GM18498 (cell line): ENCODE measurements around the gene HAGH.

Source experiments
- ATAC-seq: cut with Tn5 transposase; IDR thresholded peaks from one replicate; pipeline ENCODE4 v1.9.1; 2021; ENCODE audit warnings: mild to moderate bottlenecking, moderate library complexity; ENCODE audit not compliant: unreplicated experiment

HAGH gene

DNA sequence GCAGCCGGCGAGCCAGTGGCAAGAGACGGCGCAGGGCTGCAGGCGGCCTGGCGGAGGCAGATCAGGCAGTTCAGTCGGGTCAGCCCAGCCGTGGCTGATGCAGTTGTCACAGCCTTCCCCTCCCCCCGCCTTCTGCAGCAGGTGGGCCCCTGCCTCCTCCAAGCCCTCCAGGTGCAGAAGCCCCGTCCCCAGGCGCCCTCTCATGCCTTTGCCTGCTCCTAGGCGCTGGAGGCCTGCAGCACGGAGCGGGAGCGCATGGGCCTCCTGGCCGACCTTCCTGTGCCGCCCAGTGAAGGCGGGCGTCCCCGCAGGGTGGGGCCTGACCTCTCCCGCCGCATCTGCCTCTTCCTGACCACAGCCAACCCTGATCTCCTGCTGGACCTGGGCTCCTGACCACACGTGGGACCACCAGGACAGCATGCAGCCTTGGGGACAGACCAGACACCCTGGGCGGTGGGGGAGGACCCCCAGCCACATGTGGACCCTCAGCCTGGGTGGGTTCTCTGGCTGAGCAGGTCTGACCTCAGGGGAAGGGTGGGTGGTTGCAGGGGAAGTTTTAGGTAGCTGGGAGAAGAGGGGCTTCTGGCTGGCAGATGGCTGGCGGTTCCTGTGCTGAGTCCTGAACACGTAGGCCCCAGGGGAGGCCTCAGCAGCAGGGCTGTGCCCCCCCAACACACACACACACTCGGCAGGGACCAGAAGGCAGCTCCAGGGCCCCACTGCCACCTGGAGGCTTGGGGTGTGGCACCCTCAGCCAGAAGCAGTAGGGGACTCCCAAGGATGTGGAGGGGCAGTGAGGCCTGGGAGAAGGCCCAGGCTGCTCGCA lies 50.6 kb downstream of the HAGH start:
- no peak for ATAC-seq

DNA sequence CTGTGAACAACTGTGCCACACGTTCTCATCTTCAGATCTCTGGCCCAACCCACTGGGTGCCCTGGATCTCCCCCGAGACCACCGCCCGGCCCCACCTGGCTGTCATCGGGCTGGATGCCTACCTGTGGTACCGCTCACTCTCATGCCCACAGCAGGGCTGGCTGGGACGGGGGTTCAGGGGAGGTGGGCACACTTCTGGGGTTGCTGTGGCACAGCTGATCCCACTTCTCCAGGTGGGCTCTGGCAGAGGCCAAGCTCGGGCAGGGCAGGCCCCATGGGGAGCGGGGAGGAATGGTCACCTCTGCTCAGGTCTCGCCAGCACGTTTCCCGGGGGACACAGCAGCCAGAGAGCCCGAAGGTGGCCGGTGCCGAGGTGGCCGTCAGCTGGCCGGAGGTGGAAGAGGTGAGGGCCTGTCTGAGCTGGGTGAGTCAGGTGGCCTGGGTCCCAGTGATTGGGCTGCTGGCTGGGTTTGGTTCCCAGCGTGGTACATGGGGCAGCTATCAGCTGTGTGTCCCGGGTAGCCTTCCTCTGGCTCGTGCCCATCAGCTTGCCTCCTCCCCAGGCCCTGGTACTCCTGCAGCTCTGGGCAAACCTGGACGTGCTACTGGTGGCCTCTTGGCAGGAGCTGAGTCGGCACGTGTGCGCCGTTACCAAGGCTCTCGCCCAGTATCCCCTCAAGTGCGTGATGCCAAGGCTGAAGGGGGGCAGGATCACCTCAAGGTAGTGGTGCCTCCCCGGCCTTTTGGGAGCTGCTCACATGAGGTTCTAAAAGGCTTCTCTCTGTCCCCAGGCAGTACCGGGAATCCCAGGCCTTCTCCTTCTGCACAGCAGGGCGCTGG lies 51.4 kb downstream of the HAGH start:
- ATAC-seq: no peak

DNA sequence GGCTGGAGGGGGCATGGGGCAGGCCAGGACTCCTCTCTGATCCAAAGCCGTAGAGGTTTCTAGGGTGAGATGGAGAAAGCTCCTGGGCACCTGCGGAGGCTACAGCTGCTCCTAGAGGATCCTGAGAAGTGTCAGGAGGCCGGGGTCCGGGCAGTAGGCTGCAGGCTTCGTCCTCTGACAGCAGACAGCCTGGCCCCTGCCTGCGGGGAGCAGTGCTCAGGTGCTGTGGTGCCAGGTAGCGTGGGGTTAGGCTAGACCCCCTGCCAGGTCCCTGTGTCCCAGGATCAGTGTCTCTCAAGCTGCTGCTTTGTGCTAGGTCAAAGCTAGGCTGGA lies 52.2 kb downstream of the HAGH start:
- ATAC-seq: no peak

DNA sequence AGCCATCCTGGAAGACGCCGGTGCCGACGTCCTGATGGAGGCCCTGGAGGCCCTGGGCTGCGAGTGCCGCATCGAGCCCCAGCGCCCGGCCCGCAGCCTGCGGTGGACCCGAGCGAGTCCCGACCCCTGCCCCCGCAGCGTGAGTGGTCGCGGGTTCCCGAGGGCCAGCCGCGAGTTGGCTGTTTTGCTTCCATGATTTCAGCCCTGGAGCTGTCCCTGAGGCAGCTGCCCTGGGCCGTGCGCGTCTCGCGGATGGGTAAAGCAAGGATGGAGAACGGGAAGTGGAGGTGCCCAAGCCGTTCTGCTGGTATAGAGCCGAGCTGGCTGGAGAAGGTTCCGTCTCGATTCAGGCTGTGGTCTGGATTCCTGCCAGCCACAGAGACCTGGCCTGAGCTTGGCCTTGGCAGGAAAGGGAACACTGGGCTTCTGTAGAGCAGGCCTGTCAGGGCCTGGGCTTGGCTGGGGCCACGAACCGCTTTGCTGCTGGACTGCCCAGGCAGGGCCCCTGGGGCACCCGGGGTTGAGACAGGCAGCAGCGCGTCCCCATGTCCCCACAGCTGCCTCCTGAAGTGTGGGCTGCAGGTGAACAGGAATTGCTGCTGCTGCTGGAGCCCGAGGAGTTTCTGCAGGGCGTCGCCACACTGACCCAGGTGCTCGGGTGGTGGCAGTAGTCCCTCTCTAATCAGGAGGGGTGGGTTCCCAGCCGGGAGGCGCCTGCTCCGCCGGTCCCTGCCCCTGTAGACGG lies 52.8 kb downstream of the HAGH start:
- ATAC-seq: no peak

DNA sequence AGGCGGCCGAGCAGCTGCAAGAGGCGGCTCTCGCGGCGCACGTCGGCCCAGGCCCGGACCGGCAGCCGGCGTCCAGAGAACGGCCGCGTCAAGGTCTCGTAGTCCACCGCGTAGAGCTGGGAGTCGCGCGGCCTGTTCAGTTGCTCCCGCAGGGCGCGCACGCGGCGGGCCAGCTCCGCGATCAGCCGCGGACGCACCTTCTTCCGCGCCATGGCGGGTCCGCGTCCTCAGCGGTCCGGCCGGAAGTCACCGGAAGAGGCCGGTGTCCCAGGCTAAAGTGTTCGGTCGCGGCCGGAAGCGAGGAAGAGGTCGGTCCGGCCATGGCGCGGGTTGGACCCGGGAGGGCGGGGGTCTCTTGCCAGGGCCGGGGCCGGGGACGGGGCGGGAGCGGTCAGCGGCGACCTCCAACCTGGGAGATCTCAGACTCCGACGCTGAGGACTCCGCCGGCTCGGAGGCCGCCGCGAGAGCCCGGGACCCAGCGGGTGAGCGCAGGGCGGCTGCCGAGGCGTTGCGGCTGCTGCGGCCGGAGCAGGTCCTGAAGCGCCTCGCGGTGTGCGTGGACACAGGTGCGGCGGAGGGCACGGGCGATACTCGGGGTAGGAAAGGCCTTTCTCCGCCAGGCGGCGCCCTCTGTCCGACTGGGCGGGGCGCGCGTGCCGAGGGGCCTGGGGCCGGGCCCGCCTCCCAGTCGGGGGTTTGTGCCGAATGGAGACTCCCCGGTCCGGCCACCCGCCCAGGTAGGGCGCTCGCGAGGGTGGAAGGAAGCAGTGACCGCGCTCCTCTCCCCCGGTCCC lies 53.5 kb downstream of the HAGH start, which contains the start of gene MRPS34:
Gene MRPS34, minus strand, starts transcription at position 227 of the 795 bp plus-strand sequence. Its CDS starts 15 bp downstream, at position 212.
- peak; percentile 46 for ATAC-seq

DNA sequence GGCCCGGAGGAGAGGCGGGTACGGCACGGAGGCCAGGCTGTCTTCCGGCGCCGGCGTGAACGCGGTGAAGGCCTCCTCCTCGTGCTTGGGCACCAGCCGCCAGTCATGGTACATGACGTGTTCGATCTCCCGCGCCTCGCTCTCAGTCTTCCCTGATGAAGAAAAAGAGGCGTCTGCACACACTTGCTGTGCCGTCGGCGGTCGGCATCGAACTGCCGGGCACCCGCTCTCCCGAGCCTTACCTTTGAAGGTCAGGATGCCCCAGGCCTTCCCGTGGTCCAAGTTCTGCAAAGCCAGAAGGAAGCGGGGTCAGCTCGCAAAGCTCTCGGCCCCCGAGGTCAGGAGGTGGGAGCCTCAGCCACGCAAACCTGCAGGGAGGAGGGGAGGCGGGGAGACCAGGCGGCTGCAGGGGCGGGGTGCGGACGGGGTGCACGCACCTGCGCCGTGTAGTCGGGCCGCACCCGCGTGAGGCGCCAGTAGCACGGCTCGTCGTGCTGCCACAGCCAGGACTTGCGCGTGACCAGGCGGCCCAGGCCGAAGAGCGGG lies 54.2 kb downstream of the HAGH start, which contains the start of gene EME2:
Gene EME2, plus strand, starts transcription at position 449 of the 546 bp plus-strand sequence. CDS start 418 bp downstream, outside the sequence.
- ATAC-seq: no peak

DNA sequence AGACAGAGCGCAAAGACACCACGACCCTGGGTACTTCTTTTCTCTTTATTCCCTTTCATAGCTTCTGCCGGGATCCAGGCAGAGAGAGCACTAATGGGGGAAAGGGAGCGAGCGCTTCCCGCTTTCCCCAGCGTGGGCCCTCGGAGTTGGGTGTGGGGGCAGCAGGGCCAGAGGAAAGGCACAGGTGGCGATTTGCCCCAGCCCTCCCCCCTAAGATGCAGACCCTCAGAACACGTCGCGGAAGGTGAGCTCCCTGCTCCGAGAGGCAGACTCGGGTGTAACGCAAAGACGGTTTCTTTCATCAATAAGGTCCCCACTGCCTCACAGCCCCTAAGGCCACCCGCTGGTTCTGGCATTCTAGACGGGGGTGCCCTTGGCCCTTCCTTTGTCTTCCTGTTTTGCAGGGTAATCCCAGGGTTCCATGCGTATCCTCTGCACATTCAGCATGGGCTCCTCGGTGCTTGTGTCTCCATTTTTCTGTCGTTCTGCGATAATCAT lies 54.7 kb downstream of the HAGH start:
- no peak for ATAC-seq

DNA sequence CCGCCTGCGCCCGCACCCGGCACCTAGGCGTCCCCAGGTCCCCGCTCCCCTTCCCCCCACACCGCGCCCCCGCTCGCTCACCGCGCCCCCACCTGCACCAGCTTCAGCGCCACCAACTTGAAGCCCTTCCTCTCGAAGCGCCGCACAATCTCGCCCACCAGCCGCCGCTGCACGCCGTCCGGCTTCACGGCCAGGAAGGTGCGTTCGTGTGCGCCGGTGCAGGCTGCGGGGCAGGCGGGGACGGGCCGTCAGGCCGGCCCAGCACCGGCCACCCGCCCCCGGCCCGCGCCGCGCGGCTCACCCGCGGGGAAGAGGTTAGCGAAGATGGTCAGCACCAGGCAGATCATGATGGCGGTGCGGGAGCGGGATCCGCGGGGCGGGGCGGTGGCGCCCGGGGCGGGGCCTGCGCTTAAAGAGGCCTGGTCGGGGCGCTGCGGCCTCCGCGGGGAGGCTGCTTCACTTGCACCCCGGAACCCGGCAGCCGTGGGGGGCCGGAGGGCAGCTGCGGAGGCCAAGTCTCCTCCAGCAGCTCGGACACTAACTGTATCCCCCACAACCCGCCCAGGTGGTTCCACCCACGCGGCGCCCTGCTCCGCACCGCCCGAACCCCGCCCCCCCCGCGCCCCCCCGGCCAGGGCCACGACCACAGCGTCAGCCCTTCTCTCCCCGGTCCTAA lies 55.3 kb downstream of the HAGH start, which contains the start of gene NME3:
Gene NME3, minus strand, starts transcription at position 356 of the 676 bp plus-strand sequence. Its CDS starts 9 bp downstream, at position 347.
- ATAC-seq: peak; percentile 40

DNA sequence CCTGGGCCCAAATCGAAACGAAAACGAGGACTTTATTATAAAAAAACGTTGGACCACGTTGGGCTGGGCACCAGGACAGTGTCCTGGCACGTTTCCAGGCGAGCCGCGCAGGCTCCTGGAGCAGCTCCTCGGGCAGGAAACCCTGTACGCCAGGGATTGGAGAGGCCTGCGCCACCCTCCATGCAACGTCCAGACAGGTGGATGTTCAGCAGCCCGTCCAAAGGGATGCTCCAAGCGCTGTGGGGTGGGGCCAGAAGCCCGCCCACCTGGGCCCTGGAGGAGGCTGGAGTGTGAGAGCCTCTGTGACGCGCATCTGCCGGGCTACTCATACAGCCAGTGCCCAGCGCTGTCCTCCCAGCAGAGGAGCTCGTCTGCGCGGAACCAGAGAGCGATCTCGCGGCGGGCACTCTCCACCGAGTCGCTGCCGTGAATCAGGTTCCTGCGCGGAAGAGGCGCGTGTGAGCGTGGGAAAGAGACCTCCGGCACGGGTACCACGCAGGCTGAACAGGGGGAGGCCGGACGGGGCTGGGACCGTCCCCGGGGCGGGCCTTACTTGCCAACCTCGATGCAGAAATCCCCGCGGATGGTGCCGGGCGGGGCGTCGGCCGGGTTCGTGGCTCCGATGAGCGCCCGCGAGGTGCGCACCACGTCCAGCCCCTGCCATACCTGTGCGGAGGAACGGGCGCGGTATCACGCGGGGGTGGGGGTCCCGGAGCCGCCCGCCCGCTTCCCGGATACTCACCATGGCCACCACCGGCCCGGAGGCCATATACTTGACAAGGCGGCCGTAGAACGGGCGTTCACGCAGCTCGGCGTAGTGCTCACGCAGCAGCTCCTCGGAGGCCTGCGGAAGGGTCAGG lies 56.1 kb downstream of the HAGH start:
- no peak for ATAC-seq

DNA sequence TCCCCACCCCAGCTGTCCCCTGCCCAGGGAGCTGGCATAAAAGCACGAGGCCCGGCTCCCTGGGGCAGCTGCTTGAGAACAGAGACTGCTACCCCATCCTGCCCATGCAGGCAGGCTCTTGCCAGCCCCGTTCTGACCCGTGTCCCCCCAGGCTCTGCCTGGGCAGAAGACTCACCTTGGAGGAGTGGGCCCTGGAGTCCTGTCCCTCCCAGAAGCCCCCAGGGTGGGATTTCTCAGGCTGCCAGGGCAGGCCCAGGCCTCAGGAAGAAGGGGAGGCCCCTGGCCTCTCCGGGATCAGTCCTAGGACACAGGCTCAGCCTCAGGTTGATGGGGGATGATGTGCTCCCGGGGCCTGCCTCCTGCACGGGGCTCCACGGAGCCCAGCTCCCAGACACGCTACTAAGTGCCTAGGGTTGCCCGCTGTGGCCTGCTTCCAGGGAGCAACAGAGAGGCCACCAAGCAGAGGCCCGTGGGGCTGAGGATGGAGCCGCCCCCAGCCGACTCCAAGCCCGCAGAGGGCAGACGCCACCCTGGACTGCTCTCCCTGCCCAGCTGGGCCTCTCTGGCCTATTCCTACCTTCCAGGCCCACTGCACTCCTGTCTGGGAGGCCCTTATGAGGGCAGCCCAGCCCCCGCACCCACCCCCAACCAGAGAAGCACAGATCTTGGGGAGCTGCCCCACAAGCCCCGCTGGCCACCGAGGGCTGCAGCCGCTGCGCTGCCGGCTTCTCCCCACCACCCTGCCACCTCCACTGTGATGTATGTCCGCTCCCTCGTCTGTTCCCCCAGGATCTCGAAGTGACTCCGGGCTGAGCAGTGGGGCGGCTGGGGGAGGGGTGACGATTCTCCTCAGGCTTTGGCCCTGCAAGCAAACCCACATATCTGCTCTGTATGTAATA lies 57.0 kb downstream of the HAGH start:
- ATAC-seq: no peak

DNA sequence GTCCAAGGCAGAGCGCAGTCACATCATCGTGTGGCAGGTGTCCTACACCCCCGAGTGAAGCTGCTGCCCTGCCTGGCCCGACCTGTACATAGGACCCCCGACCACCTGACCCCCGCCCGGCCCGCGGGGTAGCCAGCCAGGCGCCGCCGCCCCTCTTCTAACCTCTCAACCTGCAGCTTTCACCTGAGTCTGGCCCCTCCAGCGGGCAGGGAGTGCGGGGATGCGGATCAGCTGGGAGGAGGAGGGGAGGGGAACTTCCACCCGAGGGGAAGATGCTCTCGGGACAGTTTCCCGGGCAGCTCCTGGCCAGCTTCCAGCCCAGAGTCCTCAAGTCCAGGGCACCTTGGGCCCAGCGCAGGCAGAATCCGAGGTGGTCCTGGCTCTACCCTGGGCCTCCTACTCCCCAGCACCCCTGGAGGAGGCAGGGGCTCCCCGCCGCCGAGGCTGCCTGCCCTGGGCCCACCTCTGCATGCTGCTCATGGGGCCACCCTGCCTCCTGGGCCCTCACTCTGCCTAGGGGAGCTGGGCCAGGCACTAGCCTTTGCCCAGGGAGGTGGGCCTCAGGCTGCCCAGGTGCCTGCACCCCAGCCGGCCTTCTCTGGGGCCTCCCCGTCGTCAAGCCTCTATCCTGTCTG lies 57.7 kb downstream of the HAGH start:
- no peak for ATAC-seq

DNA sequence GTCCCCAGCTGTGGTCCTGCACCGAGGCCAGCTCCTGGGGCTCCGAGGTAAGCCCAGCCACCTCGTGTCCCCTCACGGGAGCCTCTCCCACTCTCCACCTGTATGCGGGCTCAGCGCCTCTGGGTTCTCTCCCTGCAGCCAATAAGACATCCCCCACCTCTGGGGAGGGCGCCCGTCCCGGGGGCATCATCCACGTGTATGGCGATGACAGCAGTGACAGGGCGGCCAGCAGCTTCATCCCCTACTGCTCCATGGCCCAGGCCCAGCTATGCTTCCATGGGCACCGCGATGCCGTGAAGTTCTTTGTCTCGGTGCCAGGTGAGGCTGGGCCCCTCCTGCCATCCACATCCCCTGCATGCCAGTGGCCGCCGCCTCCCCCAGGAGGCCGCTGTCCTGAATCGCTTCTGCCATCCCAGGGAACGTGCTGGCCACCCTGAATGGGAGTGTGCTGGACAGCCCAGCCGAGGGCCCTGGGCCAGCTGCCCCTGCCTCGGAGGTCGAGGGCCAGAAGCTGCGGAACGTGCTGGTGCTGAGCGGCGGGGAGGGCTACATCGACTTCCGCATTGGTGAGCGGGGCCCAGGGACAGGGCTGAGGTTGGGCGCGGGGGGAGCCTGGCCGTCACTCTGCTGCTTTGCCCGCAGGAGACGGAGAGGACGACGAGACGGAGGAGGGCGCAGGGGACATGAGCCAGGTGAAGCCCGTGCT lies 58.4 kb downstream of the HAGH start:
- ATAC-seq: no peak

DNA sequence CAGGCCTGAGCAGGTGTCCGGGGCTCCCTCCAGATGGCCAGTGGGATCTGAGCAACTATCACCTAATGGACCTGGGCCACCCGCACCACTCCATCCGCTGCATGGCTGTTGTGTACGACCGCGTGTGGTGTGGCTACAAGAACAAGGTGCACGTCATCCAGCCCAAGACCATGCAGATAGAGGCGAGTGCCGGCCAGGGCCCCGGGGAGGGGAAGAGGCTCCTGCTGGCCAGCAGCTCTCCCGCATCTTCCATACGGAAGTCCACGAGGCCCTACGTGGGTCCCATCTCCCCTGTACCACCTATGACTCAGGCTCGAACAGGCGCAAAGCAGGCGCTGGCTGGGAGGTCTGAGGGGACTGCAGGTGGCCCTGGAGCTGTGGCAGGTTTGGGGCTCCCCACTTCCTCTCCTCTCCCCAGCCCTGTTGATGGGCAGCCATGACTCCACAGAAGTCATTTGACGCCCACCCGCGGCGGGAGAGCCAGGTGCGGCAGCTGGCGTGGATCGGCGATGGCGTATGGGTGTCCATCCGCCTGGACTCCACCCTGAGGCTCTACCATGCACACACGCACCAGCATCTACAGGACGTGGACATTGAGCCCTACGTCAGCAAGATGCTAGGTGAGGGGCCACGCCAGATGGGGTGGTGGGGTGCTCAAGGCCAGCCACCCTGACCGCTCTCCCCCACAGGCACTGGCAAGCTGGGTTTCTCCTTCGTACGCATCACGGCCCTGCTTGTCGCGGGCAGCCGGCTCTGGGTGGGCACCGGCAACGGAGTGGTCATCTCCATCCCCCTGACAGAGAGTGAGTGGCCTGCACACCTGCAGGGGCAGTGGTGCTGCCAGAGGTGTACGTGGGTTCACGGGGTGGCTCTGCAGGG lies 59.3 kb downstream of the HAGH start:
- ATAC-seq: no peak

DNA sequence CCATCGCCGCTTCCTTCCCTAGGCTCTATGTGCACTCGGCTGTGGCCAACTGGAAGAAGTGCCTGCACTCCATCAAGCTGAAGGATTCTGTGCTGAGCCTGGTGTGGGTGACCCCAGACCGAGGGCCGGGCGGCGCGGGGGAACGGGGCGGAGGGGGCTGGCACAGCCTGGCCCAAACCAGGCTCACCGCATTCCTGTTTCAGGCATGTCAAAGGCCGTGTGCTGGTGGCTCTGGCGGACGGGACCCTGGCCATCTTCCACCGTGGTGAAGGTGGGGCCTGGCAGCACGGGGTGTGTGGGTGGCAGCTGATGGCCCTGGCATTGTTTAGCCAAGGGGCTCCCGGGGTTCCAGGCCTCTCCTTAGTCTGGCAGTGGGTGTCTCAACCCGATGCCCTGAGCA lies 59.9 kb downstream of the HAGH start:
- ATAC-seq: no peak

DNA sequence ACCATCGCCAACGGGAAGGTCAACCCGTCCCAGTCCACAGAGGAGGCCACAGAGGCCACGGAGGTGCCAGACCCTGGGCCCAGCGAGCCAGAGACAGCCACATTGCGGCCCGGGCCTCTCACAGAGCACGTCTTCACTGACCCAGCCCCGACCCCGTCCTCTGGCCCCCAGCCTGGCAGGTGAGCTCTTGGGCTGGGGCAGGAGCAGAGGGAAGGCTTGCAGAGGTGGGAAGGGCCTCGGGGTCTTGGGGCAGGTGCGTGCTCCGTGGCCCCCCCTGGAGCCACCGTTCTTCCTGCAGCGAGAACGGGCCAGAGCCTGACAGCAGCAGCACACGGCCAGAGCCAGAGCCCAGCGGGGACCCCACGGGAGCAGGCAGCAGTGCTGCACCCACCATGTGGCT lies 60.4 kb downstream of the HAGH start:
- ATAC-seq: no peak
